Naive thymus-derived CD4-positive, alpha-beta T cell (primary cell): ENCODE measurements around the gene PTPRC. TPM values are rescaled to one million over a fixed set of nuclear protein-coding genes. Genes with fewer than 3 reads are reported as not detected.

Source experiments
- ATAC-seq: fragments of 150-1000 bp; cut with Tn5 transposase; 2 replicates; pipeline ENCODE4 v1.10.0; 2021; ENCODE audit warnings: mild to moderate bottlenecking, moderate library complexity
- CTCF ChIA-PET: fragments of 350-600 bp; sonication (Branson Sonifier 250); formaldehyde crosslinking; loops from one replicate; lab custom pipeline; 2021; ENCODE audit warnings: antibody characterized with exemption; lab: Charles Lee
- POLR2A ChIA-PET: fragments of 350-600 bp; sonication (Branson Sonifier 250); formaldehyde crosslinking; loops from one replicate; lab custom pipeline; 2021; ENCODE audit warnings: antibody characterized with exemption, inconsistent platforms; lab: Charles Lee
- DNase-seq, 9 donors: peaks; one replicate each; pipeline versions ENCODE4 v3.0.0 to v3.0.0-alpha.2; 2020 to 2022; ENCODE audit warnings: mixed read lengths in 1 of 9
- H3K27ac ChIP-seq: one replicate; pipeline ENCODE4 v1.7.0; 2013; ENCODE audit warnings: mild to moderate bottlenecking, low read depth, low read length, moderate library complexity
- H3K27me3 ChIP-seq, 2 donors: one replicate each; pipeline ENCODE4 v1.7.0; 2013; ENCODE audit warnings: low read length in 2 of 2, mild to moderate bottlenecking in 2 of 2, moderate library complexity in 2 of 2; ENCODE audit not compliant: control insufficient read depth in 2 of 2, insufficient read depth in 2 of 2
- H3K36me3 ChIP-seq, 3 experiments: 1 replicate in 2 of 3; 2 replicates in 1 of 3; pipeline ENCODE4 v1.7.0; 2013; ENCODE audit warnings: low read length in 3 of 3, mild to moderate bottlenecking in 3 of 3, moderate library complexity in 1 of 3; ENCODE audit not compliant: insufficient read depth in 3 of 3, control insufficient read depth in 2 of 3
- H3K4me1 ChIP-seq, 2 donors: one replicate each; pipeline ENCODE4 v1.7.0; 2013; ENCODE audit warnings: low read length in 2 of 2, mild to moderate bottlenecking in 2 of 2, moderate library complexity in 1 of 2; ENCODE audit not compliant: control insufficient read depth in 2 of 2, insufficient read depth in 2 of 2
- H3K4me3 ChIP-seq: 2 replicates; pipeline ENCODE4 v1.7.0; 2013; ENCODE audit warnings: mild to moderate bottlenecking, low read length
- H3K9me3 ChIP-seq, 3 experiments: 1 replicate in 2 of 3; 2 replicates in 1 of 3; pipeline ENCODE4 v1.7.0; 2013; ENCODE audit warnings: low read length in 3 of 3; ENCODE audit not compliant: control insufficient read depth in 2 of 3
- H3K27ac Mint-ChIP-seq, 9 donors: one replicate each; pipeline ENCODE4 v1.8.0; 2020 to 2022; ENCODE audit warnings: mixed read lengths in 9 of 9, mild to moderate bottlenecking in 8 of 9, moderate library complexity in 5 of 9, inconsistent platforms in 2 of 9
- H3K27me3 Mint-ChIP-seq, 5 donors: one replicate each; pipeline ENCODE4 v1.8.0; 2021 to 2022; ENCODE audit warnings: mixed read lengths in 5 of 5, mild to moderate bottlenecking in 1 of 5
- H3K36me3 Mint-ChIP-seq, 5 donors: one replicate each; pipeline ENCODE4 v1.8.0; 2020 to 2022; ENCODE audit warnings: mixed read lengths in 5 of 5, mild to moderate bottlenecking in 3 of 5, inconsistent platforms in 1 of 5
- H3K4me1 Mint-ChIP-seq, 7 donors: one replicate each; pipeline ENCODE4 v1.8.0; 2020 to 2022; ENCODE audit warnings: mixed read lengths in 7 of 7, mild to moderate bottlenecking in 3 of 7, inconsistent platforms in 1 of 7
- H3K4me3 Mint-ChIP-seq, 10 donors: one replicate each; pipeline ENCODE4 v1.8.0; 2020 to 2022; ENCODE audit warnings: mild to moderate bottlenecking in 10 of 10, mixed read lengths in 10 of 10, moderate library complexity in 6 of 10, inconsistent platforms in 2 of 10
- H3K9me3 Mint-ChIP-seq, 11 donors: one replicate each; pipeline ENCODE4 v1.8.0; 2020 to 2022; ENCODE audit warnings: mixed read lengths in 11 of 11, mild to moderate bottlenecking in 4 of 11, inconsistent platforms in 1 of 11, moderate library complexity in 1 of 11
- intact Hi-C, 2 donors: fragments of 100-400 bp; cut with micrococcal nuclease; formaldehyde crosslinking; loops; one replicate each; pipeline ENCODE4 v1.15.1; 2023
- polyA plus RNA-seq, 2 donors: library from polyadenylated mRNA; unstranded; fragments of 300-500 nt; fragmentation: Illumina TruSeq; gene quantifications; one replicate each; pipeline ENCODE4 v1.2.3, GENCODE V29; 2021
- total RNA-seq, 6 experiments: library from RNA in 5 of 6; stranded (reverse) in 5 of 6; gene quantifications; 1 replicate in 5 of 6; 2 replicates in 1 of 6; pipeline ENCODE4 v1.2.3 and lab custom pipeline; 2021 to 2026

The PTPRC gene
- total and polyA plus RNA-seq, 7 experiments from 2014 or later, result 739 to 1,286 (median 1,064) TPM

GRCh38 chr1:198699167-198700015, 60.6 kb downstream of the PTPRC start:
- ATAC-seq (peak; percentile 84), DNase-seq (peak; percentile 34 to 68 (median 64))
- ChIA-PET POLR2A (no interaction called here), CTCF (interaction anchor here (0.6 to 1.0 kb wide), 3 partner anchors 175 to 420 kb away, joined by 3 to 4 read pairs (median 3); no protein-coding TSS in a partner anchor)
- Histone ChIP-seq H3K4me1 (peaks cover 42 to 52% of the 10 kb centered on the region in 2 donors), H3K4me3 (no peak overlapping the region), H3K27me3 (no peaks in the 10 kb centered on the region), H3K27ac (peak overlapping the region; percentile 46), H3K36me3 (peaks cover 33 to 67% (median 52%) of the 10 kb centered on the region in 3 experiments), H3K9me3 (no peaks in the 10 kb centered on the region)
- H3K4me1 Mint-ChIP-seq, result peaks cover 46 to 97% (median 88%) of the 10 kb centered on the region in 7 donors
- peak overlapping the region; percentile 50 to 93 (median 87) for H3K27ac Mint-ChIP-seq
- no peaks in the 10 kb centered on the region for H3K9me3 Mint-ChIP-seq
- H3K36me3 Mint-ChIP-seq, result peaks cover 43 to 71% (median 65%) of the 10 kb centered on the region in 5 donors
- H3K4me3 Mint-ChIP-seq, result peak overlapping the region; percentile 13 to 68 (median 40)
- intact Hi-C loops, result loop anchor here (1.0 to 10.0 kb wide), 3 partner anchors 15 to 1175 kb away; no protein-coding TSS in a partner anchor
- no peaks in the 10 kb centered on the region for H3K27me3 Mint-ChIP-seq

- POLR2A ChIA-PET, result no interaction called here
- ATAC-seq (no peak), DNase-seq (no peak)
- Histone ChIP-seq H3K27ac (peak overlapping the region; percentile 46), H3K9me3 (no peaks in the 10 kb centered on the region), H3K27me3 (no peaks in the 10 kb centered on the region), H3K36me3 (peaks cover 38 to 73% (median 55%) of the 10 kb centered on the region in 3 experiments), H3K4me3 (no peak overlapping the region), H3K4me1 (peaks cover 43 to 52% of the 10 kb centered on the region in 2 donors)
- CTCF ChIA-PET, result interaction anchor here (2.1 kb wide), 1 partner anchor 177 kb away, joined by 7 read pairs; no protein-coding TSS in a partner anchor
- H3K4me3 Mint-ChIP-seq, result peak overlapping the region in 2 of 10 donors; percentile 60 to 64
- H3K27me3 Mint-ChIP-seq, result no peaks in the 10 kb centered on the region
- peak overlapping the region; percentile 50 to 93 (median 87) for H3K27ac Mint-ChIP-seq
- peaks cover 43 to 77% (median 70%) of the 10 kb centered on the region in 5 donors for H3K36me3 Mint-ChIP-seq
- intact Hi-C loops, result no loop called here
- no peaks in the 10 kb centered on the region for H3K9me3 Mint-ChIP-seq
- peaks cover 50 to 97% (median 88%) of the 10 kb centered on the region in 7 donors for H3K4me1 Mint-ChIP-seq
These were observed 61.2 kb downstream of the PTPRC start for GRCh38 chr1:198700016-198700392.

- ATAC-seq, result no peak
- H3K27me3 Mint-ChIP-seq, result no peaks in the 10 kb centered on the region
- Histone ChIP-seq H3K27ac (no peak overlapping the region), H3K36me3 (peaks cover 42 to 77% (median 59%) of the 10 kb centered on the region in 3 experiments), H3K4me1 (peaks cover 43 to 52% of the 10 kb centered on the region in 2 donors), H3K4me3 (no peak overlapping the region), H3K9me3 (no peaks in the 10 kb centered on the region), H3K27me3 (no peaks in the 10 kb centered on the region)
- H3K4me1 Mint-ChIP-seq, result peaks cover 50 to 97% (median 88%) of the 10 kb centered on the region in 7 donors
- intact Hi-C loops, result no loop called here
- no peaks in the 10 kb centered on the region for H3K9me3 Mint-ChIP-seq
- POLR2A ChIA-PET, result interaction anchor here (0.9 to 1.2 kb wide), 3 partner anchors 9 to 75 kb away, joined by 3 to 4 read pairs (median 3); no protein-coding TSS in a partner anchor
- peak overlapping the region; percentile 69 to 93 (median 84) for H3K27ac Mint-ChIP-seq
- CTCF ChIA-PET, result interaction anchor here (1.2 to 2.8 kb wide), 4 partner anchors 55 to 187 kb away, joined by 3 to 9 read pairs (median 6); no protein-coding TSS in a partner anchor
- no peak for DNase-seq
- peaks cover 43 to 81% (median 74%) of the 10 kb centered on the region in 5 donors for H3K36me3 Mint-ChIP-seq
- H3K4me3 Mint-ChIP-seq, result peak overlapping the region in 7 of 10 donors; percentile 5 to 68 (median 37)
These were observed 61.6 kb downstream of the PTPRC start for GRCh38 chr1:198700396-198700795.

GRCh38 chr1:198701250-198701649, 62.4 kb downstream of the PTPRC start:
- CTCF ChIA-PET, result interaction anchor here (0.6 to 2.8 kb wide), 6 partner anchors 56 to 339 kb away, joined by 3 to 9 read pairs (median 4); no protein-coding TSS in a partner anchor
- intact Hi-C loops, result loop anchor here in 1 of 2 donors (1.0 kb wide), 2 partner anchors 8 kb away; no protein-coding TSS in a partner anchor
- H3K4me3 Mint-ChIP-seq, result peak overlapping the region in 6 of 10 donors; percentile 5 to 68 (median 55)
- DNase-seq (no peak), ATAC-seq (no peak)
- peaks cover 48 to 86% (median 77%) of the 10 kb centered on the region in 5 donors for H3K36me3 Mint-ChIP-seq
- Histone ChIP-seq H3K27ac (no peak overlapping the region), H3K9me3 (no peaks in the 10 kb centered on the region), H3K27me3 (no peaks in the 10 kb centered on the region), H3K36me3 (peaks cover 48 to 84% (median 63%) of the 10 kb centered on the region in 3 experiments), H3K4me3 (no peak overlapping the region), H3K4me1 (peaks cover 40 to 51% of the 10 kb centered on the region in 2 donors)
- H3K27ac Mint-ChIP-seq, result peak overlapping the region in 8 of 9 donors; percentile 69 to 87 (median 80)
- POLR2A ChIA-PET, result interaction anchor here (0.5 to 2.1 kb wide), 11 partner anchors 10 to 185 kb away, joined by 3 to 9 read pairs (median 3); no protein-coding TSS in a partner anchor
- no peaks in the 10 kb centered on the region for H3K9me3 Mint-ChIP-seq
- peaks cover 52 to 97% (median 90%) of the 10 kb centered on the region in 7 donors for H3K4me1 Mint-ChIP-seq
- H3K27me3 Mint-ChIP-seq, result no peaks in the 10 kb centered on the region

- ATAC-seq, result no peak
- Histone ChIP-seq H3K36me3 (peaks cover 44 to 83% (median 62%) of the 10 kb centered on the region in 3 experiments), H3K4me3 (no peak overlapping the region), H3K27ac (no peak overlapping the region), H3K27me3 (no peaks in the 10 kb centered on the region), H3K9me3 (no peaks in the 10 kb centered on the region), H3K4me1 (peaks cover 37 to 44% of the 10 kb centered on the region in 2 donors)
- H3K36me3 Mint-ChIP-seq, result peaks cover 45 to 82% (median 71%) of the 10 kb centered on the region in 5 donors
- ChIA-PET POLR2A (interaction anchor here (0.7 to 2.1 kb wide), 11 partner anchors 11 to 186 kb away, joined by 3 to 9 read pairs (median 4); no protein-coding TSS in a partner anchor), CTCF (interaction anchor here (1.0 to 2.8 kb wide), 6 partner anchors 12 to 189 kb away, joined by 3 to 9 read pairs (median 5); no protein-coding TSS in a partner anchor)
- no peaks in the 10 kb centered on the region for H3K9me3 Mint-ChIP-seq
- peak overlapping the region; percentile 37 to 86 (median 73) for H3K27ac Mint-ChIP-seq
- no peaks in the 10 kb centered on the region for H3K27me3 Mint-ChIP-seq
- intact Hi-C loops, result loop anchor here in 1 of 2 donors (1.0 kb wide), 2 partner anchors 7 to 9 kb away; no protein-coding TSS in a partner anchor
- H3K4me1 Mint-ChIP-seq, result peaks cover 45 to 94% (median 84%) of the 10 kb centered on the region in 7 donors
- H3K4me3 Mint-ChIP-seq, result peak overlapping the region in 6 of 10 donors; percentile 5 to 68 (median 37)
- DNase-seq, result no peak
These were observed 63.1 kb downstream of the PTPRC start for GRCh38 chr1:198701766-198702539.
